Gastroesophageal sphincter (tissue), 4 donors: Measurements from ENCODE around the gene RASL12. TPM values are rescaled to one million over a fixed set of nuclear protein-coding genes. Genes with fewer than 3 reads are reported as not detected.
A peak's percentile ranks its signal among the peaks of the same experiment; 100 is the strongest.

ENCODE experiments used
- ATAC-seq: fragments of 150-250 bp; one replicate; pipeline ENCODE4 v1.9.1; 2016; ENCODE audit warnings: mild to moderate bottlenecking, moderate library complexity
- H3K27ac ChIP-seq, 4 donors: fragments of 200-600 bp; sonication (generic) in 3 of 4; 1 replicate in 3 of 4; 2 replicates in 1 of 4; pipeline ENCODE4 v1.5.1; 2016 to 2019
- H3K27me3 ChIP-seq: fragments of 200-600 bp; sonication (generic); one replicate; pipeline ENCODE4 v1.5.1; 2019
- H3K36me3 ChIP-seq, 2 donors: fragments of 200-600 bp; sonication (generic); one replicate each; pipeline ENCODE4 v1.5.1; 2019; ENCODE audit warnings: control low read depth in 1 of 2
- H3K4me1 ChIP-seq, 3 donors: fragments of 200-600 bp; sonication (generic); 1 replicate in 2 of 3; 2 replicates in 1 of 3; pipeline ENCODE4 v1.5.1; 2016 to 2019; ENCODE audit warnings: control low read depth in 2 of 3
- H3K4me3 ChIP-seq, 2 donors: fragments of 200-600 bp; sonication (generic); one replicate each; pipeline ENCODE4 v1.5.1; 2019; ENCODE audit warnings: mild to moderate bottlenecking in 1 of 2, moderate library complexity in 1 of 2
- H3K9me3 ChIP-seq, 3 donors: fragments of 200-600 bp; sonication (generic); one replicate each; pipeline ENCODE4 v1.5.1; 2017 to 2019; ENCODE audit warnings: control low read depth in 2 of 3
- EP300 ChIP-seq: sonication (generic); formaldehyde crosslinking; IDR thresholded peaks from one replicate; pipeline ENCODE4 v1.6.1; 2017; ENCODE audit warnings: antibody characterized with exemption, mild to moderate bottlenecking
- POLR2A ChIP-seq, 2 donors: fragments of 450-650 bp; IDR thresholded peaks; one replicate each; pipeline ENCODE4 v1.6.1; 2017; ENCODE audit warnings: antibody characterized with exemption in 2 of 2, mild to moderate bottlenecking in 2 of 2, moderate library complexity in 1 of 2
- POLR2AphosphoS5 ChIP-seq: sonication (generic); formaldehyde crosslinking; IDR thresholded peaks from one replicate; pipeline ENCODE4 v1.6.1; 2017; ENCODE audit warnings: antibody characterized with exemption
- whole genome bisulfite sequencing, 2 donors: methylation state at CpG; one replicate each; pipeline ENCODE4 v1.1.5; 2018; ENCODE audit warnings: low coverage in 1 of 2; 5-methylcytosine and 5-hydroxymethylcytosine counted together
- total RNA-seq, 4 donors: library from RNA; depleted of rRNA; stranded (reverse); fragments of >200 nt; gene quantifications; one replicate each; pipeline ENCODE4 v1.1.0, GENCODE V29; 2016
- TF ChIP-seq, protein P1 (sequence below), 4 experiments: fragments of 200-600 bp in 2 of 4; fragments of 450-650 bp in 2 of 4; sonication (generic) in 1 of 4; IDR thresholded peaks; one replicate each; pipeline ENCODE4 v1.5.1; 2017 to 2019; ENCODE audit warnings: antibody characterized with exemption in 4 of 4, mild to moderate bottlenecking in 2 of 4, moderate library complexity in 2 of 4

The RASL12 gene
- total RNA-seq, 4 donors from 2014 or later: 43.2 to 244 (median 179) TPM

GRCh38 chr15:65071381-65071811 lies 3.6 kb upstream of the RASL12 start:
- Histone ChIP-seq H3K4me1 (peaks cover 19 to 68% (median 38%) of the 10 kb centered on the region in 3 donors), H3K36me3 (no peaks in the 10 kb centered on the region), H3K27me3 (peaks cover 5% of the 10 kb centered on the region), H3K9me3 (no peaks in the 10 kb centered on the region), H3K27ac (peak overlapping the region; percentile 89 to 99 (median 94)), H3K4me3 (no peak overlapping the region)
- TF ChIP-seq EP300 (no peak), POLR2AphosphoS5 (no peak), POLR2A (IDR thresholded peaks at IDR 0.05) (no peak)
- TF ChIP-seq, protein P1, sequence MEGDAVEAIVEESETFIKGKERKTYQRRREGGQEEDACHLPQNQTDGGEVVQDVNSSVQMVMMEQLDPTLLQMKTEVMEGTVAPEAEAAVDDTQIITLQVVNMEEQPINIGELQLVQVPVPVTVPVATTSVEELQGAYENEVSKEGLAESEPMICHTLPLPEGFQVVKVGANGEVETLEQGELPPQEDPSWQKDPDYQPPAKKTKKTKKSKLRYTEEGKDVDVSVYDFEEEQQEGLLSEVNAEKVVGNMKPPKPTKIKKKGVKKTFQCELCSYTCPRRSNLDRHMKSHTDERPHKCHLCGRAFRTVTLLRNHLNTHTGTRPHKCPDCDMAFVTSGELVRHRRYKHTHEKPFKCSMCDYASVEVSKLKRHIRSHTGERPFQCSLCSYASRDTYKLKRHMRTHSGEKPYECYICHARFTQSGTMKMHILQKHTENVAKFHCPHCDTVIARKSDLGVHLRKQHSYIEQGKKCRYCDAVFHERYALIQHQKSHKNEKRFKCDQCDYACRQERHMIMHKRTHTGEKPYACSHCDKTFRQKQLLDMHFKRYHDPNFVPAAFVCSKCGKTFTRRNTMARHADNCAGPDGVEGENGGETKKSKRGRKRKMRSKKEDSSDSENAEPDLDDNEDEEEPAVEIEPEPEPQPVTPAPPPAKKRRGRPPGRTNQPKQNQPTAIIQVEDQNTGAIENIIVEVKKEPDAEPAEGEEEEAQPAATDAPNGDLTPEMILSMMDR (IDR thresholded peaks at IDR 0.05): no peak
- peak; percentile 37 for ATAC-seq
- no CpG with 5 or more reads among the region's 5 CpGs for WGBS, 2 donors

GRCh38 chr15:65069779-65070546 lies 2.2 kb upstream of the RASL12 start:
- Histone ChIP-seq H3K4me3 (no peak overlapping the region), H3K36me3 (peaks cover 0 to 3% of the 10 kb centered on the region in 2 donors), H3K27ac (peak overlapping the region; percentile 89 to 99 (median 94)), H3K4me1 (peaks cover 19 to 80% (median 41%) of the 10 kb centered on the region in 3 donors), H3K9me3 (no peaks in the 10 kb centered on the region), H3K27me3 (peaks cover 5% of the 10 kb centered on the region)
- WGBS, 2 donors: 37% methylated on average over 2 of the region's 5 CpGs; no CpG with 5 or more reads in 1 of the 2 donors
- TF ChIP-seq, protein P1 (IDR thresholded peaks at IDR 0.05): no peak
- TF ChIP-seq POLR2AphosphoS5 (no peak), POLR2A (IDR thresholded peaks at IDR 0.05) (no peak), EP300 (no peak)
- ATAC-seq: no peak

DNA sequence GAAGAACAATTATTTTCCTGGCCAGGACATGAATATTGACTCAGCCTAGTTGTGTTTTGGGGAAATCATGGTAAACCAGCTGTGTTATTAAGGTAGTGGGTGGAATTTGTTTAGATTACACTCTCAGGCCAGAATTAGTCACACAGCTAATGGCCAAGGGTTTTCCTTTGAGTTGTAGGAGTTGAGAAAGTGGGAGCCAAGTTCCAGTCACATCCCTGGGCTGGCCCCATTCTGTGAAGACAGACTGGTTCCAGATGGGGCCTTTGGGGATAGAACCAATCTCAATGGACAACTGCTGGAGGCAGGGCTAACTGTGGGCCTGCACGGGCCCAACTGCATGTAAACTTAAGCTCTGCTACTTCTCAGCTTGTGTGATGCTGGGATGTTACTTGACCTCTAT lies 1.4 kb upstream of the RASL12 start:
- WGBS, 2 donors: 17% methylated on average over 1 of the region's 1 CpG; no CpG with 5 or more reads in 1 of the 2 donors
- Histone ChIP-seq H3K4me1 (peaks cover 19 to 87% (median 46%) of the 10 kb centered on the region in 3 donors), H3K9me3 (no peaks in the 10 kb centered on the region), H3K27ac (peak overlapping the region; percentile 89 to 99 (median 94)), H3K36me3 (peaks cover 0 to 5% of the 10 kb centered on the region in 2 donors), H3K27me3 (peaks cover 5% of the 10 kb centered on the region), H3K4me3 (no peak overlapping the region)
- peak; percentile 79 for ATAC-seq
- TF ChIP-seq, protein P1 (IDR thresholded peaks at IDR 0.05): no peak
- TF ChIP-seq POLR2AphosphoS5: peak; percentile 73

DNA sequence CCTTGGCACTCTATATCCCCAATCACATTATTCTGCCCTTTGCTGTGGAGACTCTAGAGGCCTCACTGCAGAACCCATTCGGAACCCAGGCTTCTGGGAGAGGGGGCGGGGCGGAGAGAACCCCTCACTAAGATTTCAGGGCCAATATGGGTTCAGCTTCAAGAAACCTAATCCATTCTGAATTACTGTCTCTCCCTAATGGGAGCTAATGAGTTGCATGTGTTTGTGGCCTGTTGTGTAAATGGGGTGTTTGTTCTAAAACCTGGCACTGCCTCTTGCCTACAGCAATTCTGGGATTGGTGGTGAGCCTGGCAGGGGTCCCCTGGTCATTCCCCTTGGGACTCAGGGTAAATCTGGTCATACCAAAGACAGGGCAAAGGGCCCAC lies 605 bp upstream of the RASL12 start:
- Histone ChIP-seq H3K27ac (peak overlapping the region; percentile 89 to 99 (median 94)), H3K27me3 (peaks cover 5% of the 10 kb centered on the region), H3K36me3 (peaks cover 0 to 9% of the 10 kb centered on the region in 2 donors), H3K4me3 (peak overlapping the region; percentile 70 to 90), H3K9me3 (no peaks in the 10 kb centered on the region), H3K4me1 (peaks cover 19 to 95% (median 51%) of the 10 kb centered on the region in 3 donors)
- WGBS, 2 donors: 30% methylated on average over 2 of the region's 3 CpGs; no CpG with 5 or more reads in 1 of the 2 donors
- no peak for TF ChIP-seq EP300
- TF ChIP-seq POLR2AphosphoS5: no peak
- TF ChIP-seq POLR2A (IDR thresholded peaks at IDR 0.05): no peak
- TF ChIP-seq, protein P1 (IDR thresholded peaks at IDR 0.05): no peak
- ATAC-seq: no peak

DNA sequence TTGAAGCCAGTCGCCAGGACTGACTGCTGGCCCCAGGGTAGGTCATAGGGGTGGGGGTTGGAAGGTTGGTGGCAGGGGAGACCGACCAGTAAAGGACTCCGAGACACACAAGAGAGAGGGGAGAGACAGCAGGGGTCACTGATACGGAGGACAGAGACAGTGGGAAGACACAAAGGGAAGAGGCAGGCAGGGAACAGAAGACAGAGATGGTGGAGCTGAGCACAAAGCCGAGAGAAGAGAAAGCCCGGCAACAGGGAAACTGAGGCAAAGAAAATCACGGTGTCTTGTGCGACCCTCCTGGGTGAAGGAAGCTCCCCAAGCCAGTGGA lies 510 bp downstream of the RASL12 start:
- Histone ChIP-seq H3K27me3 (peaks cover 5% of the 10 kb centered on the region), H3K27ac (peak overlapping the region; percentile 89 to 99 (median 94)), H3K4me3 (peak overlapping the region; percentile 70 to 90), H3K9me3 (no peaks in the 10 kb centered on the region), H3K36me3 (peaks cover 0 to 12% of the 10 kb centered on the region in 2 donors), H3K4me1 (peaks cover 19 to 100% (median 60%) of the 10 kb centered on the region in 3 donors)
- 2 to 16% methylated on average over 7 to 8 of the region's 8 CpGs for WGBS, 2 donors
- no peak for ATAC-seq
- TF ChIP-seq, protein P1 (IDR thresholded peaks at IDR 0.05): no peak
- TF ChIP-seq EP300 (no peak), POLR2A (IDR thresholded peaks at IDR 0.05) (no peak), POLR2AphosphoS5 (no peak)
